Lung (tissue), 12 donors: ENCODE data around the gene EFS. TPM values are rescaled to one million over a fixed set of nuclear protein-coding genes. Genes with fewer than 3 reads are reported as not detected.

Source experiments
- ATAC-seq: fragments of 200-7000 bp; cut with Tn5 transposase; one replicate; pipeline ENCODE4 v1.9.1; 2020; ENCODE audit warnings: moderate number of reproducible peaks; ENCODE audit not compliant: insufficient read depth, low FRiP score
- DNase-seq, 3 donors: peaks; one replicate each; pipeline ENCODE4 v3.0.0-alpha.2; 2013 to 2017
- H3K27ac ChIP-seq, 2 donors: one replicate each; pipeline ENCODE4 v1.5.1; 2013; ENCODE audit warnings: mild to moderate bottlenecking in 2 of 2, moderate library complexity in 2 of 2, control low read depth in 1 of 2, inconsistent platforms in 1 of 2, low read depth in 1 of 2, low read length in 1 of 2
- H3K27me3 ChIP-seq, 3 donors: one replicate each; pipeline ENCODE4 v1.5.1; 2013; ENCODE audit warnings: low read length in 2 of 3; ENCODE audit not compliant: control insufficient read depth in 3 of 3, insufficient read depth in 3 of 3
- H3K36me3 ChIP-seq, 4 donors: one replicate each; pipeline ENCODE4 v1.5.1; 2013; ENCODE audit warnings: low read length in 4 of 4, mild to moderate bottlenecking in 1 of 4, moderate library complexity in 1 of 4; ENCODE audit not compliant: control insufficient read depth in 4 of 4, insufficient read depth in 4 of 4
- H3K4me1 ChIP-seq, 5 donors: one replicate each; pipeline ENCODE4 v1.5.1; 2013; ENCODE audit warnings: low read length in 5 of 5, mild to moderate bottlenecking in 2 of 5, moderate library complexity in 1 of 5; ENCODE audit not compliant: control insufficient read depth in 5 of 5, insufficient read depth in 5 of 5
- H3K4me3 ChIP-seq: one replicate; pipeline ENCODE4 v1.5.1; 2013; ENCODE audit warnings: mild to moderate bottlenecking, control low read depth, moderate library complexity
- H3K9ac ChIP-seq, 2 donors: one replicate each; pipeline ENCODE4 v1.5.1; 2013; ENCODE audit warnings: low read length in 2 of 2, control low read depth in 1 of 2; ENCODE audit not compliant: insufficient read depth in 1 of 2
- H3K9me3 ChIP-seq, 4 donors: one replicate each; pipeline ENCODE4 v1.5.1; 2013; ENCODE audit warnings: low read length in 3 of 4, mild to moderate bottlenecking in 1 of 4, moderate library complexity in 1 of 4; ENCODE audit not compliant: control insufficient read depth in 4 of 4, insufficient read depth in 3 of 4
- WGBS, 2 donors: extraction: QIAGEN DNeasy Blood & Tissue Kit; methylation state at CpG; one replicate each; pipeline ENCODE4 v1.1.7; 2013; 5-methylcytosine and 5-hydroxymethylcytosine counted together
- polyA plus RNA-seq, 2 donors: library from polyadenylated mRNA; stranded (reverse); fragments of 200-250 nt; gene quantifications; one replicate each; pipeline ENCODE4 v1.2.1, GENCODE V29; 2013
- total RNA-seq, 2 donors: library from RNA; depleted of rRNA in 1 of 2; stranded (reverse); fragments of >200 nt in 1 of 2; gene quantifications; one replicate each; pipeline ENCODE4 v1.2.1, GENCODE V29; 2014 to 2021
- TF ChIP-seq, protein P1 (sequence below): IDR thresholded peaks from 2 replicates; pipeline ENCODE4 v1.5.1; 2012; ENCODE audit warnings: mild to moderate bottlenecking; ENCODE audit errors: control extremely low read depth, extremely low read depth
- donor health status: control.
- donor health status: control.
- donor health status: Bipolar disorder and iron deficiency.
- donor health status: healthy.
- donor health status: DM: yes; HTN: yes; CAD: no.

EFS gene
- total and polyA plus RNA-seq, 4 donors, result 6.5 to 19.9 (median 12.7) TPM

DNA sequence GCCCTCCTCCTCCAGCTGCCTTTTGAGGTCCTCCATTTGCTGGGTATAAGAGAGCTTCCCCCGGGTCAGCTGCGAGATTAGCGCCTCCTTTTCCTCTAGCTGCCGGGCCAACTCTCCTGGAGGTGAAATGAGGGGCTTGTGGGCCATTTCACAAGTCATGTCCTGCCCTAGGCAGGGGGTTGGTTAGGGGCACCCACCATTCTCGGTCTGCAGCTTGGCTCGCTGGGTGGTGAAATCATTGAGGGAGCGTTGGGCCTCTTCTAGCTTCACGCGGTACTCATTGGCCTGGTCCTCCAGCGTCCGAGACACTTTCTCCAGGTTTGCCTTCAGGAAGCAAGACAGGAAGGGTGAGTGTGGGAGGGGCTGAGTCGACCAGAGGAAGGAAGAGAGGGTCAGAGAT is 24.4 kb upstream of the EFS start:
- DNase-seq, result no peak
- Histone ChIP-seq H3K27me3 (no peaks in the 10 kb centered on the region), H3K36me3 (peaks cover 0 to 5% (median 0%) of the 10 kb centered on the region in 4 donors), H3K9ac (no peak overlapping the region), H3K27ac (peak overlapping the region in 1 of 2 donors; percentile 10), H3K4me3 (no peak overlapping the region), H3K9me3 (no peaks in the 10 kb centered on the region), H3K4me1 (no peaks in the 10 kb centered on the region)
- no peak for ATAC-seq
- TF ChIP-seq, protein P1, sequence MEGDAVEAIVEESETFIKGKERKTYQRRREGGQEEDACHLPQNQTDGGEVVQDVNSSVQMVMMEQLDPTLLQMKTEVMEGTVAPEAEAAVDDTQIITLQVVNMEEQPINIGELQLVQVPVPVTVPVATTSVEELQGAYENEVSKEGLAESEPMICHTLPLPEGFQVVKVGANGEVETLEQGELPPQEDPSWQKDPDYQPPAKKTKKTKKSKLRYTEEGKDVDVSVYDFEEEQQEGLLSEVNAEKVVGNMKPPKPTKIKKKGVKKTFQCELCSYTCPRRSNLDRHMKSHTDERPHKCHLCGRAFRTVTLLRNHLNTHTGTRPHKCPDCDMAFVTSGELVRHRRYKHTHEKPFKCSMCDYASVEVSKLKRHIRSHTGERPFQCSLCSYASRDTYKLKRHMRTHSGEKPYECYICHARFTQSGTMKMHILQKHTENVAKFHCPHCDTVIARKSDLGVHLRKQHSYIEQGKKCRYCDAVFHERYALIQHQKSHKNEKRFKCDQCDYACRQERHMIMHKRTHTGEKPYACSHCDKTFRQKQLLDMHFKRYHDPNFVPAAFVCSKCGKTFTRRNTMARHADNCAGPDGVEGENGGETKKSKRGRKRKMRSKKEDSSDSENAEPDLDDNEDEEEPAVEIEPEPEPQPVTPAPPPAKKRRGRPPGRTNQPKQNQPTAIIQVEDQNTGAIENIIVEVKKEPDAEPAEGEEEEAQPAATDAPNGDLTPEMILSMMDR, result no peak
- WGBS, 2 donors, result 45 to 63% methylated on average over 12 of the region's 12 CpGs

DNA sequence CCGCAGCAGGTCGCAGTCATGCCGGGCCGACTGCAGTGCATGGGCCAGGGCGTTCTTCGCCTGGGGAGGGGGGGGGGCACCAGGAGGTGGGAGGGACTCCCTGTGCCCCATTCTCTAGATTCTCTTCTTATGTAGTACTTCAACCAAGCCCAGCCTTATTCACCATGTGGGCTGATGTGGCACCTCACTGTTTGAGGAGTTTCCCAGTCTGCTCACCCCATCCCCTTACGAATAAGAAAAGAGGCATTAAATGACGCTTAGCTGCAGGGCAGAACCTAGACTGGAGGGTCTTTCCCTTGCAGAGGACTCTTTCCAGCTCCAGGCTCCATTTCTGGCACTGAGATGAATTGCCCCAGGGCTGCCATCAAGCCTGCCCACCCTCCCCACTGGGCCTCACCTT is 24.0 kb upstream of the EFS start:
- H3K9me3 ChIP-seq, result no peaks in the 10 kb centered on the region
- ATAC-seq, result no peak
- H3K4me1 ChIP-seq, result no peaks in the 10 kb centered on the region
- DNase-seq, result no peak
- peak overlapping the region in 1 of 2 donors; percentile 10 for H3K27ac ChIP-seq
- 91 to 94% methylated on average over 7 to 8 of the region's 8 CpGs for WGBS, 2 donors
- H3K4me3 ChIP-seq, result no peak overlapping the region
- H3K9ac ChIP-seq, result no peak overlapping the region
- H3K36me3 ChIP-seq, result peaks cover 0 to 5% (median 0%) of the 10 kb centered on the region in 4 donors
- no peaks in the 10 kb centered on the region for H3K27me3 ChIP-seq
- TF ChIP-seq, protein P1, result no peak

DNA sequence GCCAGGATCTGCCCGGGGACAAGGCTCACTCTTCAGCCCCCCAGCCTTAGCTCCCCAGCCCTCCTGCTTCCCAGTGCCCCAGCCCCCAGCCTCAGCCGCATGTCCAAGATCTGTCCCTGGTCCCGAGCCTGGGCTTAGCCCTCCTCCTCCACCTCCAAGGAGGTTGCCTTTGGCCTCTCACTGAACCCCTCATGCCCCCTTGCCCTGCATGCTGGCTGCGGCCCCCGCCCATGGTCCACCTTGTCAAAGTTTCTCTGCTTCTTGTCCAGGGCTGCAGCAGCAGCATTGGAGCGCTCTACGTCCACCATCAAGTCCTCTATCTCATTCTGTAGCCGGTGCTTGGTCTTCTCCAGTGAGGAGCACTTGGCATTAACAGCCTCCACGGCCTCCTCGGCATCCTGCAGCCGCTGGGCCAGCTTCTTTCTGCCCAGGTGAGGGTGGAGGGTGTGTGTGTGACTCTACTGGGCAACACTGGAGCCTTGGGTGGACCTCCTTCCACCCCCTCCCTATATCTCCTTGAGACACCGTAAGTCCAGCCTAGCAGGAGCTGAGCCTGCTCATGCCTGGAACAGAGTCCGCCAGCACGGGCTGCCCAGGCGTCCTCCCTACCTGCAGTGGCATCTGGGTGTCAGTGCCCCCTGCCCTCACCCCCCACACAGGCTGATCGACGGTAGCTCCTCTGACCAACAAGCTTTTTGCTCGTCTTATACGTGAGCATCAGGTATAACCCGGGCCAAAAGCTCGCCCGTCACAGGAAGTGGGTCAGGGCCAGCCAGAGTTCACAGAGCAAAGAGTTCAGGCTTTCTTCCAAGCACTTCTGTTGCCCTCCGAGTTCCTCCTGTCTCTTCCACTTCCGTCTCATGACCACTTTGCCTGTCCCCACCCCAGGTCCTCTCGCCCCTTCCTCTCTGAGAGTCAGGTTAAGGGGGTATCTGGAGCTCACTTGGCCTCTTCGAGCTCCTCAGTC is 23.2 kb upstream of the EFS start:
- no peak overlapping the region for H3K27ac ChIP-seq
- no peak for ATAC-seq
- H3K4me1 ChIP-seq, result no peaks in the 10 kb centered on the region
- H3K4me3 ChIP-seq, result no peak overlapping the region
- peaks cover 0 to 9% (median 0%) of the 10 kb centered on the region in 4 donors for H3K36me3 ChIP-seq
- DNase-seq, result no peak
- H3K9ac ChIP-seq, result no peak overlapping the region
- 76 to 85% methylated on average over 26 of the region's 26 CpGs for WGBS, 2 donors
- no peaks in the 10 kb centered on the region for H3K9me3 ChIP-seq
- TF ChIP-seq, protein P1, result no peak
- no peaks in the 10 kb centered on the region for H3K27me3 ChIP-seq
